Breast epithelium (tissue), 4 donors: ENCODE data around the gene NAALADL2. TPM values are rescaled to one million over a fixed set of nuclear protein-coding genes. Genes with fewer than 3 reads are reported as not detected.

Experiments used
- DNase-seq, 2 donors: peaks; one replicate each; pipeline ENCODE4 v3.0.0-alpha.2; 2019; ENCODE audit warnings: low spot score in 2 of 2
- H3K27ac ChIP-seq, 2 donors: fragments of 200-600 bp; sonication (generic) in 1 of 2; one replicate each; pipeline ENCODE4 v1.5.1; 2016 to 2019; ENCODE audit warnings: mild to moderate bottlenecking in 1 of 2
- H3K27me3 ChIP-seq, 2 donors: fragments of 200-600 bp; sonication (generic) in 1 of 2; one replicate each; pipeline versions ENCODE4 v1.5.1 to v1.6.0; 2017 to 2019; ENCODE audit warnings: control low read depth in 1 of 2, mild to moderate bottlenecking in 1 of 2
- H3K36me3 ChIP-seq: fragments of 200-600 bp; one replicate; pipeline ENCODE4 v1.5.1; 2019
- H3K4me1 ChIP-seq, 2 donors: fragments of 200-600 bp; sonication (generic); one replicate each; pipeline ENCODE4 v1.5.1; 2016 to 2019; ENCODE audit warnings: control low read depth in 1 of 2
- H3K4me3 ChIP-seq, 3 donors: fragments of 200-600 bp; sonication (generic); 1 replicate in 2 of 3; 2 replicates in 1 of 3; pipeline ENCODE4 v1.5.1; 2016 to 2019; ENCODE audit warnings: mild to moderate bottlenecking in 3 of 3, moderate library complexity in 2 of 3
- H3K9me3 ChIP-seq, 2 donors: fragments of 200-600 bp; sonication (generic) in 1 of 2; one replicate each; pipeline ENCODE4 v1.5.1; 2016 to 2019; ENCODE audit warnings: control low read depth in 1 of 2
- POLR2A ChIP-seq: fragments of 450-650 bp; IDR thresholded peaks from one replicate; pipeline ENCODE4 v1.6.1; 2016; ENCODE audit warnings: antibody characterized with exemption, mild to moderate bottlenecking, moderate library complexity
- POLR2AphosphoS5 ChIP-seq, 3 donors: sonication (generic); formaldehyde crosslinking; IDR thresholded peaks; one replicate each; pipeline ENCODE4 v1.6.1; 2017; ENCODE audit warnings: antibody characterized with exemption in 3 of 3
- intact Hi-C: fragments of 100-400 bp; cut with DNase I; formaldehyde crosslinking; loops from one replicate; pipeline ENCODE4 v1.15.1; 2023; ENCODE audit warnings: low total_unique reads
- total RNA-seq, 3 donors: library from RNA; depleted of rRNA; stranded (reverse); fragments of >200 nt; gene quantifications; one replicate each; pipeline ENCODE4 v1.1.0, GENCODE V29; 2016
- TF ChIP-seq, protein P1 (sequence below), 3 donors: fragments of 450-650 bp; IDR thresholded peaks; one replicate each; pipeline ENCODE4 v1.5.1; 2016 to 2017; ENCODE audit warnings: antibody characterized with exemption in 3 of 3, mild to moderate bottlenecking in 3 of 3, moderate library complexity in 3 of 3

The NAALADL2 gene
- total RNA-seq, 3 donors from 2014 or later, result 12.0 to 69.5 (median 53.9) TPM

GRCh38 chr3:175111036-175111435, 251.9 kb downstream of the NAALADL2 start:
- Histone ChIP-seq H3K27ac (no peak overlapping the region), H3K9me3 (no peaks in the 10 kb centered on the region), H3K4me3 (no peak overlapping the region), H3K36me3 (no peaks in the 10 kb centered on the region), H3K4me1 (no peaks in the 10 kb centered on the region), H3K27me3 (no peaks in the 10 kb centered on the region)
- TF ChIP-seq, protein P1, sequence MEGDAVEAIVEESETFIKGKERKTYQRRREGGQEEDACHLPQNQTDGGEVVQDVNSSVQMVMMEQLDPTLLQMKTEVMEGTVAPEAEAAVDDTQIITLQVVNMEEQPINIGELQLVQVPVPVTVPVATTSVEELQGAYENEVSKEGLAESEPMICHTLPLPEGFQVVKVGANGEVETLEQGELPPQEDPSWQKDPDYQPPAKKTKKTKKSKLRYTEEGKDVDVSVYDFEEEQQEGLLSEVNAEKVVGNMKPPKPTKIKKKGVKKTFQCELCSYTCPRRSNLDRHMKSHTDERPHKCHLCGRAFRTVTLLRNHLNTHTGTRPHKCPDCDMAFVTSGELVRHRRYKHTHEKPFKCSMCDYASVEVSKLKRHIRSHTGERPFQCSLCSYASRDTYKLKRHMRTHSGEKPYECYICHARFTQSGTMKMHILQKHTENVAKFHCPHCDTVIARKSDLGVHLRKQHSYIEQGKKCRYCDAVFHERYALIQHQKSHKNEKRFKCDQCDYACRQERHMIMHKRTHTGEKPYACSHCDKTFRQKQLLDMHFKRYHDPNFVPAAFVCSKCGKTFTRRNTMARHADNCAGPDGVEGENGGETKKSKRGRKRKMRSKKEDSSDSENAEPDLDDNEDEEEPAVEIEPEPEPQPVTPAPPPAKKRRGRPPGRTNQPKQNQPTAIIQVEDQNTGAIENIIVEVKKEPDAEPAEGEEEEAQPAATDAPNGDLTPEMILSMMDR (IDR thresholded peaks at IDR 0.05), result no peak
- TF ChIP-seq POLR2A (no peak), POLR2AphosphoS5 (IDR thresholded peaks at IDR 0.05) (no peak)
- intact Hi-C loops, result no loop called here
- no peak for DNase-seq

GRCh38 chr3:175118382-175118941, 259.3 kb downstream of the NAALADL2 start:
- Histone ChIP-seq H3K4me3 (no peak overlapping the region), H3K9me3 (no peaks in the 10 kb centered on the region), H3K4me1 (no peaks in the 10 kb centered on the region), H3K27me3 (no peaks in the 10 kb centered on the region), H3K36me3 (no peaks in the 10 kb centered on the region), H3K27ac (no peak overlapping the region)
- intact Hi-C loops, result no loop called here
- TF ChIP-seq, protein P1 (IDR thresholded peaks at IDR 0.05), result no peak
- TF ChIP-seq POLR2A, result no peak
- no peak for TF ChIP-seq POLR2AphosphoS5 (IDR thresholded peaks at IDR 0.05)
- DNase-seq, result no peak

- DNase-seq, result no peak
Observed at GRCh38 chr3:175121225-175121624, 262.1 kb downstream of the NAALADL2 start.

DNA sequence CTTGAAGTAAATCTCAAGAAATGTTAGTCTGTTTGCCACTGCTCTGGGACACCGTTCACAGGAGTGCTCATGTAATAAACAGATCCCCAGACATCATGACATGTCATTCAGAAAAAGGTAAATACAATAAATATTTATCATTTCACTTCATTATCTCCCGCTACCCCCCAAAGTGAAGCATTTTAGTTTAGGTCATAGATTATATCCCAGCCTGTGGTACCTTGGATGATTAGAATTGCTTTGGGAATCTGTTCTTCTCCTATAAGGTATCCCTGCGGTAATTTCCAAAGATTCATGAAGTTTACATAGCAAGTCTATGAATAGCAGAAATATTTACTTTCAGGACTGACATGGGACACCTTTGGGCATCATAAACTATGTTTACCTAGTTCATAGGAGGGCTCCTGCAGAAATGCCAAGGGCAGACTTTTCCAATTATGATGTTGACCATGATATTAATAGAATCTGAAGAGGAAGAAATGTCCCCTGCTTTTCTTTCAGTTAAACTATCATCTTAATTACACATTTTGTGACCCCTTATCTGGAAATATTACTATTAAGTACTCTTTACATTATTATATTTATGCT, 268.0 kb downstream of the NAALADL2 start:
- no peak for DNase-seq

More at GRCh38 chr3:175121225-175121624, 262.1 kb downstream of the NAALADL2 start:
- TF ChIP-seq, protein P1 (IDR thresholded peaks at IDR 0.05), result no peak
- no peak for TF ChIP-seq POLR2AphosphoS5 (IDR thresholded peaks at IDR 0.05)
- no peak for TF ChIP-seq POLR2A
- H3K36me3 ChIP-seq, result no peaks in the 10 kb centered on the region
- intact Hi-C loops, result no loop called here
- no peak overlapping the region for H3K4me3 ChIP-seq
- no peaks in the 10 kb centered on the region for H3K27me3 ChIP-seq
- H3K9me3 ChIP-seq, result peaks cover 0 to 6% of the 10 kb centered on the region in 2 donors
- H3K4me1 ChIP-seq, result no peaks in the 10 kb centered on the region
- H3K27ac ChIP-seq, result no peak overlapping the region

GRCh38 chr3:175129126-175129525, 270.0 kb downstream of the NAALADL2 start:
- intact Hi-C loops, result no loop called here

More for the DNA sequence above, 268.0 kb downstream of the NAALADL2 start:
- Histone ChIP-seq H3K4me3 (no peak overlapping the region), H3K4me1 (no peaks in the 10 kb centered on the region), H3K36me3 (no peaks in the 10 kb centered on the region), H3K9me3 (peaks cover 0 to 6% of the 10 kb centered on the region in 2 donors), H3K27ac (no peak overlapping the region), H3K27me3 (no peaks in the 10 kb centered on the region)
- TF ChIP-seq POLR2AphosphoS5 (IDR thresholded peaks at IDR 0.05) (no peak), POLR2A (no peak)
- TF ChIP-seq, protein P1 (IDR thresholded peaks at IDR 0.05), result no peak
- intact Hi-C loops, result no loop called here

More at GRCh38 chr3:175129126-175129525, 270.0 kb downstream of the NAALADL2 start:
- no peaks in the 10 kb centered on the region for H3K4me1 ChIP-seq
- peaks cover 0 to 4% of the 10 kb centered on the region in 2 donors for H3K9me3 ChIP-seq
- no peak overlapping the region for H3K27ac ChIP-seq
- DNase-seq, result no peak
- no peak overlapping the region for H3K4me3 ChIP-seq
- no peaks in the 10 kb centered on the region for H3K27me3 ChIP-seq
- no peak for TF ChIP-seq POLR2AphosphoS5 (IDR thresholded peaks at IDR 0.05)
- TF ChIP-seq POLR2A, result no peak
- TF ChIP-seq, protein P1 (IDR thresholded peaks at IDR 0.05), result no peak
- H3K36me3 ChIP-seq, result no peaks in the 10 kb centered on the region
